HFFc6 (cell line): ENCODE results near the gene SV2C. TPM values are rescaled to one million over a fixed set of nuclear protein-coding genes. Genes with fewer than 3 reads are reported as not detected.
A peak's percentile ranks its signal among the peaks of the same experiment; 100 is the strongest.
"Not testable (repeated sequence)": the region's sequence is repeated elsewhere in the genome, so short reads cannot be mapped to it uniquely, and the experiment has no call there.

Source experiments
- DNase-seq: peaks from one replicate; pipeline ENCODE4 v3.0.0-alpha.2; 2018
- H3K27ac Mint-ChIP-seq: 2 replicates; pipeline ENCODE4 v1.8.0; 2020; ENCODE audit warnings: mild to moderate bottlenecking, mixed read lengths
- H3K27me3 Mint-ChIP-seq: 2 replicates; pipeline ENCODE4 v1.8.0; 2021; ENCODE audit warnings: mild to moderate bottlenecking, moderate library complexity, mixed read lengths; ENCODE audit not compliant: insufficient read depth
- H3K36me3 Mint-ChIP-seq: 2 replicates; pipeline ENCODE4 v1.8.0; 2021; ENCODE audit warnings: low read depth, mixed read lengths
- H3K4me1 Mint-ChIP-seq: 2 replicates; pipeline ENCODE4 v1.8.0; 2020; ENCODE audit warnings: low read depth, mixed read lengths
- H3K4me3 Mint-ChIP-seq: 2 replicates; pipeline ENCODE4 v1.8.0; 2020; ENCODE audit warnings: mild to moderate bottlenecking, moderate library complexity, mixed read lengths
- H3K9me3 Mint-ChIP-seq: 2 replicates; pipeline ENCODE4 v1.8.0; 2020; ENCODE audit warnings: mild to moderate bottlenecking, mixed read lengths
- long read RNA-seq: library from polyadenylated mRNA; unstranded; transcript quantifications from one replicate; pipeline ENCODE4 v2.0.0, GENCODE V29; 2019
- total RNA-seq, 6 experiments: library from RNA; stranded (reverse); fragmentation: NEBNext Ultra II Directional; extraction: Animal tissue kit (Norgen Biotek cat#: 25700); gene quantifications; 2 replicates in 1 of 6; 3 replicates in 5 of 6; pipeline ENCODE4 v1.2.3, GENCODE V29; 2021
- TF ChIP-seq, protein P1 (sequence below): fragments of 200-600 bp; sonication (generic); IDR thresholded peaks from 2 replicates; pipeline ENCODE4 v1.5.0; 2021; ENCODE audit warnings: antibody characterized with exemption, mild to moderate bottlenecking

Gene SV2C, protein sequence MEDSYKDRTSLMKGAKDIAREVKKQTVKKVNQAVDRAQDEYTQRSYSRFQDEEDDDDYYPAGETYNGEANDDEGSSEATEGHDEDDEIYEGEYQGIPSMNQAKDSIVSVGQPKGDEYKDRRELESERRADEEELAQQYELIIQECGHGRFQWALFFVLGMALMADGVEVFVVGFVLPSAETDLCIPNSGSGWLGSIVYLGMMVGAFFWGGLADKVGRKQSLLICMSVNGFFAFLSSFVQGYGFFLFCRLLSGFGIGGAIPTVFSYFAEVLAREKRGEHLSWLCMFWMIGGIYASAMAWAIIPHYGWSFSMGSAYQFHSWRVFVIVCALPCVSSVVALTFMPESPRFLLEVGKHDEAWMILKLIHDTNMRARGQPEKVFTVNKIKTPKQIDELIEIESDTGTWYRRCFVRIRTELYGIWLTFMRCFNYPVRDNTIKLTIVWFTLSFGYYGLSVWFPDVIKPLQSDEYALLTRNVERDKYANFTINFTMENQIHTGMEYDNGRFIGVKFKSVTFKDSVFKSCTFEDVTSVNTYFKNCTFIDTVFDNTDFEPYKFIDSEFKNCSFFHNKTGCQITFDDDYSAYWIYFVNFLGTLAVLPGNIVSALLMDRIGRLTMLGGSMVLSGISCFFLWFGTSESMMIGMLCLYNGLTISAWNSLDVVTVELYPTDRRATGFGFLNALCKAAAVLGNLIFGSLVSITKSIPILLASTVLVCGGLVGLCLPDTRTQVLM
- total RNA-seq, result not detected
- long read RNA-seq, result 0 reads

DNA sequence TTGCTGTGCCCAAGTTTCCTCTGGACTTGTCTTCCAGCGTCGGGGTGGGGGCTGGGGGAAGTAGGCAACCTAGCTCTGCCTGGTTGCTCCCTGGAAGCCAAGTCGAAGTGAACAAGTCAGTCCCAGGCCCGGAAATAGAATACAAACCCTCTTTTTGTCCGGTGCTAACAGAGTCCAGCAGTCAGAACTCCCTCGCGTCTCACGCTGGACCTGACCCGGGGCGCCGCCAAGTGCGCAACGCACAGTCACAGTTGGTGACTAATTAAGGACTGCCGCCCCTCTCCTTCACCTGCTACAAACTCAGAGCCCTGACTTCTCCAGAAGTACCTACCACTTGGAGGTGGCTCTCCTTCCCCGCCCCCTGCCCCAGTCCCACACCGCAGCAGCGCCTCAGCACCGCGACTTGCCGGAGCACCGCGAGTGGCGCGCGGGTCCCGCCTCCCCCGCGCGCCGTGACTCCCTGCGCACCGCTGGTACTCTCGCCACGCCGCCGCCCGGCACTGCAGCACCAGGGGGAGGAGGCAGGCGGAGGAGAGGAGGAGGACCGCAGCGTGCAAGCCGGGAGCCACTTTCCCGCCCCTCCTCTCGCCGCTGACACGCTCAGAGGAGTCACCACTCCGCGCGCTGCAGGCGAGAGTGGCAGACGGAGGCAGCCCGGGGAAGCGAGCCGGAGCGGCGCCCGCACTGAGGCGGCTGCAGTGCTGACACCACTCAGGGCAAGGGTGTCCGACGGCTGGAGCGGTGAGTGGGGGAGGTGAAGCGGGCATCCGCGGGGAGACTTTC, at the start of gene SV2C:
Gene SV2C (plus strand): TSS at position 612 of the 783 bp plus-strand sequence. CDS start 48,368 bp downstream, outside the sequence.
- Mint-ChIP-seq H3K9me3 (no peaks in the 10 kb centered on the region), H3K4me1 (no peaks in the 10 kb centered on the region), H3K36me3 (peaks cover 4% of the 10 kb centered on the region; the same call in 1 of the 2 replicates), H3K27me3 (peaks cover 7% of the 10 kb centered on the region), H3K27ac (no peak within 1 kb of the TSS), H3K4me3 (peak within 1 kb of the TSS; percentile 19; the same call in 1 of the 2 replicates)
- no peak for DNase-seq
- TF ChIP-seq, protein P1, sequence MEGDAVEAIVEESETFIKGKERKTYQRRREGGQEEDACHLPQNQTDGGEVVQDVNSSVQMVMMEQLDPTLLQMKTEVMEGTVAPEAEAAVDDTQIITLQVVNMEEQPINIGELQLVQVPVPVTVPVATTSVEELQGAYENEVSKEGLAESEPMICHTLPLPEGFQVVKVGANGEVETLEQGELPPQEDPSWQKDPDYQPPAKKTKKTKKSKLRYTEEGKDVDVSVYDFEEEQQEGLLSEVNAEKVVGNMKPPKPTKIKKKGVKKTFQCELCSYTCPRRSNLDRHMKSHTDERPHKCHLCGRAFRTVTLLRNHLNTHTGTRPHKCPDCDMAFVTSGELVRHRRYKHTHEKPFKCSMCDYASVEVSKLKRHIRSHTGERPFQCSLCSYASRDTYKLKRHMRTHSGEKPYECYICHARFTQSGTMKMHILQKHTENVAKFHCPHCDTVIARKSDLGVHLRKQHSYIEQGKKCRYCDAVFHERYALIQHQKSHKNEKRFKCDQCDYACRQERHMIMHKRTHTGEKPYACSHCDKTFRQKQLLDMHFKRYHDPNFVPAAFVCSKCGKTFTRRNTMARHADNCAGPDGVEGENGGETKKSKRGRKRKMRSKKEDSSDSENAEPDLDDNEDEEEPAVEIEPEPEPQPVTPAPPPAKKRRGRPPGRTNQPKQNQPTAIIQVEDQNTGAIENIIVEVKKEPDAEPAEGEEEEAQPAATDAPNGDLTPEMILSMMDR, result no peak

DNA sequence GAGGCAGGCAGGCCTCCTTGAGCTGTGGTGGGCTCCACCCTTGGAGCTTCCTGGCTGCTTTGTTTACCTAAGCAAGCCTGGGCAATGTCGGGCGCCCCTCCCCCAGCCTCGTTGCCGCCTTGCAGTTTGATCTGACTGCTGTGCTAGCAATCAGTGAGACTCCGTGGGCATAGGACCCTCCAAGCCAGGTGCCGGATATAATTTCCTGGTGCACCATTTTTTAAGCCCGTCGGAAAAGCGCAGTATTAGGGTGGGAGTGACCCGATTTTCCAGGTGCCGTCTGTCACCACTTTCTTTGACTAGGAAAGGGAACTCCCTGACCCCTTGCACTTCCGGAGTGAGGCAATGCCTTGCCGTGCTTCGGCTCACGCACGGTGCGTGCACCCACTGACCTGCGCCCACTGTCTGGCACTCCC, 45.4 kb upstream of the SV2C start:
- not testable (repeated sequence) for DNase-seq, H3K27me3 Mint-ChIP-seq, H3K36me3 Mint-ChIP-seq, H3K27ac Mint-ChIP-seq, H3K4me3 Mint-ChIP-seq, H3K4me1 Mint-ChIP-seq
- peaks cover 20% of the 10 kb centered on the region for H3K9me3 Mint-ChIP-seq

DNA sequence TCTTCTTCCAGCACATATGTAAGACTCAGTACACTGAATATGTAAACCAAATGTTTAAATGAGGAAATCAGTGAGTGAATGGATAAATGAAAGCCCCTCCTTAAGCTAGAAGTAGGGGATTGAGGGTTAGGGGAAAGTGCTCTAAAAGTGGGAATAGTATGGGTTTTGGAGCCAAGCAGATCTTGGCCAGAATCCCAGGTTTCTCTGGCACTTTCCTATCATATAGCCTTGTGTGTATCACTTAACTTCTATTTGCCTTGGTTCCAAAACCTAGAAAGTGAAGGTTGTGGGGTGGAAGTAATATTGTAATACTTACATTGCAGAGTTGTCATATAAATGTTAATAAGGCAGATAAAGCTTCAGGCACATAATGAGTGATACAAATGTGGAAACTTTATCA, 45.0 kb upstream of the SV2C start:
- H3K36me3 Mint-ChIP-seq, result no peaks in the 10 kb centered on the region

DNA sequence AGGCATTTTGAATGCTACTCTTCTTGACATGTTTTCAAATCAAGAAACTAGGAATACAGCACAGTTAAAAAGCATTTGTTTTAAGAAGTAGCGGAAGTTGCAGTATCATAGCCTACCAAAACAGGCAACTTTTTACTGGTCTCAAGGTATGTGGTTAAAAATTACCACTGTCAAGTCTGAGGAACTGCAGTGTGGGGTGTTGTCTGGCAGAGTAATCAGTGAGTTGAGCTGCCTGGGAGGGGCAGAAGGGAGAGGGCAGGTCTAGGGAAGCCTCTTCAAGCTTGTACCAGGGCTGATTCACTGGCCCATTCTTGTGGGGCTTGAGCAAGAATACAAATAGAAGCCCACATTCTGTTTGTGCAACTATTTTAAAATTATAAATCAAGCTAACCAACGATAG, 42.4 kb upstream of the SV2C start:
- no peak for DNase-seq
- Mint-ChIP-seq H3K27ac (no peak overlapping the region), H3K9me3 (peaks cover 17% of the 10 kb centered on the region), H3K36me3 (no peaks in the 10 kb centered on the region), H3K27me3 (no peaks in the 10 kb centered on the region; the same call in 1 of the 2 replicates), H3K4me3 (no peak overlapping the region), H3K4me1 (no peaks in the 10 kb centered on the region)
- TF ChIP-seq, protein P1, result no peak

More for the DNA sequence above, 45.0 kb upstream of the SV2C start:
- Mint-ChIP-seq H3K27ac (no peak overlapping the region), H3K4me1 (no peaks in the 10 kb centered on the region), H3K4me3 (no peak overlapping the region), H3K9me3 (peaks cover 20% of the 10 kb centered on the region), H3K27me3 (no peaks in the 10 kb centered on the region; the same call in 1 of the 2 replicates)
- TF ChIP-seq, protein P1, result no peak
- no peak for DNase-seq

DNA sequence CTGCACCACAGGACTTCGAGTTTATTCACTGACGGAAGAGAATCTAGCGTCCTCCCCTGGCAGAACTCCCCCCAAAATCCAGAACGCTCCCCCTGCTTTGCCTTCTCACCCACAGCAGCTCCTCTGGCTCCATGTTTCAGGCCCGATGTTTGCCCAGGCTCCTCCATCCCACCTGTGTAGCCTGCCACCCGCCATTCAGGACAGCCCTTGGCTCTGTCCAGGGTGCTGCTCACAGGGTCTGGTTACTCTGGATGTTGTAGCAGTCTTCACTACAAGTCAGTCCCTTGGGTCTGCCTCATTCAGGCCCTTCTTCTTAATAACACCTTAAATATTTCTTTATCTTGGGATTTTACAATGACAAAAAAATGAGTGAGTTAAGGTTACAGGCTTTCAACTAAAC, 41.3 kb upstream of the SV2C start:
- Mint-ChIP-seq H3K9me3 (peaks cover 26% of the 10 kb centered on the region), H3K27ac (no peak overlapping the region), H3K4me1 (no peaks in the 10 kb centered on the region), H3K27me3 (no peaks in the 10 kb centered on the region; the same call in 1 of the 2 replicates), H3K4me3 (no peak overlapping the region), H3K36me3 (no peaks in the 10 kb centered on the region)
- no peak for DNase-seq
- TF ChIP-seq, protein P1, result no peak
